WTC11 (cell line): Measurements from ENCODE around the gene KRTAP5-7. TPM values are rescaled to one million over a fixed set of nuclear protein-coding genes. Genes with fewer than 3 reads are reported as not detected.

Experiments
- ATAC-seq: fragments of 200-7000 bp; cut with Tn5 transposase; 2 replicates; pipeline ENCODE4 v1.10.0; 2021; ENCODE audit warnings: mild to moderate bottlenecking, moderate library complexity
- CTCF ChIA-PET: fragments of 300-600 bp; sonication (Branson Sonifier 250); formaldehyde crosslinking; loops from one replicate; lab custom pipeline; 2021; ENCODE audit warnings: antibody characterized with exemption; lab: Charles Lee
- POLR2A ChIA-PET: fragments of 350-600 bp; sonication (Branson Sonifier 250); formaldehyde crosslinking; loops from one replicate; lab custom pipeline; 2021; ENCODE audit warnings: antibody characterized with exemption; lab: Charles Lee
- DNase-seq: peaks from one replicate; pipeline ENCODE4 v3.0.0; 2021; ENCODE audit warnings: low spot score
- H3K27ac Mint-ChIP-seq: 2 replicates; pipeline ENCODE4 v1.8.0; 2021; ENCODE audit warnings: mixed read lengths
- H3K27me3 Mint-ChIP-seq: 2 replicates; pipeline ENCODE4 v1.8.0; 2021; ENCODE audit warnings: low read depth, mild to moderate bottlenecking, moderate library complexity, mixed read lengths
- H3K36me3 Mint-ChIP-seq: 2 replicates; pipeline ENCODE4 v1.8.0; 2021; ENCODE audit warnings: mixed read lengths
- H3K4me1 Mint-ChIP-seq: 2 replicates; pipeline ENCODE4 v1.8.0; 2022; ENCODE audit warnings: mixed read lengths
- H3K4me3 Mint-ChIP-seq: 2 replicates; pipeline ENCODE4 v1.8.0; 2021; ENCODE audit warnings: mild to moderate bottlenecking, moderate library complexity, mixed read lengths
- H3K9me3 Mint-ChIP-seq: 2 replicates; pipeline ENCODE4 v1.8.0; 2021; ENCODE audit warnings: mixed read lengths
- EMX1 ChIP-seq: fragments of 250-450 bp; sonication (Bioruptor Pico); IDR thresholded peaks from 2 replicates; pipeline ENCODE4 v1.8.0; 2021; ENCODE audit warnings: mild to moderate bottlenecking
- ESRRA ChIP-seq: sonication (generic); formaldehyde crosslinking; IDR thresholded peaks from 2 replicates; pipeline ENCODE4 v1.8.1; 2022; ENCODE audit warnings: mild to moderate bottlenecking, missing genetic modification reagents, borderline replicate concordance
- ETV6 ChIP-seq: sonication (generic); formaldehyde crosslinking; IDR thresholded peaks from 2 replicates; pipeline ENCODE4 v1.8.1; 2022; ENCODE audit warnings: mild to moderate bottlenecking, missing genetic modification reagents
- GABPB1 ChIP-seq: sonication (generic); formaldehyde crosslinking; IDR thresholded peaks from 2 replicates; pipeline ENCODE4 v1.8.1; 2023; ENCODE audit warnings: mild to moderate bottlenecking, missing genetic modification reagents
- NR1H2 ChIP-seq: sonication (generic); formaldehyde crosslinking; IDR thresholded peaks from 2 replicates; pipeline ENCODE4 v1.9.0; 2021; ENCODE audit warnings: mild to moderate bottlenecking, moderate library complexity, missing genetic modification reagents
- SMAD4 ChIP-seq: sonication (generic); formaldehyde crosslinking; IDR thresholded peaks from 2 replicates; pipeline ENCODE4 v1.8.0; 2022; ENCODE audit warnings: mild to moderate bottlenecking, missing genetic modification reagents
- ZBTB21 ChIP-seq: sonication (generic); formaldehyde crosslinking; IDR thresholded peaks from 2 replicates; pipeline ENCODE4 v1.8.1; 2023; ENCODE audit warnings: mild to moderate bottlenecking, missing genetic modification reagents, borderline replicate concordance
- ZNF121 ChIP-seq: sonication (generic); formaldehyde crosslinking; IDR thresholded peaks from 2 replicates; pipeline ENCODE4 v1.8.0; 2023; ENCODE audit warnings: missing genetic modification reagents
- ZNF671 ChIP-seq: fragments of 250-450 bp; sonication (Bioruptor Pico); IDR thresholded peaks from 2 replicates; pipeline ENCODE4 v1.8.0; 2021; ENCODE audit warnings: mild to moderate bottlenecking
- total RNA-seq: library from RNA; stranded (reverse); gene quantifications from 3 replicates; pipeline ENCODE4 v1.2.3, GENCODE V29; 2021
- TF ChIP-seq, protein P1 (sequence below): fragments of 250-450 bp; sonication (Bioruptor Pico); IDR thresholded peaks from 2 replicates; pipeline ENCODE4 v1.8.0; 2021; ENCODE audit warnings: mild to moderate bottlenecking
- TF ChIP-seq, protein P2 (sequence below): fragments of 250-450 bp; sonication (Bioruptor Pico); IDR thresholded peaks from 2 replicates; pipeline ENCODE4 v1.9.0; 2021; ENCODE audit warnings: moderate library complexity, mild to moderate bottlenecking, inconsistent platforms, borderline replicate concordance
- TF ChIP-seq, protein P3 (sequence below): sonication (generic); formaldehyde crosslinking; IDR thresholded peaks from 2 replicates; pipeline ENCODE4 v1.8.0; 2023; ENCODE audit warnings: mild to moderate bottlenecking, missing genetic modification reagents
- TF ChIP-seq, protein P4 (sequence below): fragments of 250-450 bp; sonication (Bioruptor Pico); IDR thresholded peaks from 2 replicates; pipeline ENCODE4 v1.9.0; 2021; ENCODE audit warnings: mild to moderate bottlenecking
- TF ChIP-seq, protein P5 (sequence below): sonication (generic); formaldehyde crosslinking; IDR thresholded peaks from 2 replicates; pipeline ENCODE4 v1.8.1; 2022; ENCODE audit warnings: low read depth, missing genetic modification reagents, borderline replicate concordance
- TF ChIP-seq, protein P6 (sequence below): sonication (generic); formaldehyde crosslinking; IDR thresholded peaks from 2 replicates; pipeline ENCODE4 v1.8.1; 2023; ENCODE audit warnings: mild to moderate bottlenecking, missing genetic modification reagents, moderate library complexity
- TF ChIP-seq, protein P7 (sequence below): sonication (generic); formaldehyde crosslinking; conservative IDR thresholded peaks from 2 replicates; pipeline ENCODE4 v1.8.1; 2023; ENCODE audit warnings: mild to moderate bottlenecking, low read depth, missing genetic modification reagents, moderate library complexity
- TF ChIP-seq, protein P8 (sequence below): fragments of 250-450 bp; sonication (Bioruptor Pico); IDR thresholded peaks from 2 replicates; pipeline ENCODE4 v1.9.0; 2021; ENCODE audit warnings: mild to moderate bottlenecking
- TF ChIP-seq, protein P9 (sequence below): fragments of 250-450 bp; sonication (Bioruptor Pico); IDR thresholded peaks from 2 replicates; pipeline ENCODE4 v1.9.0; 2021; ENCODE audit warnings: mild to moderate bottlenecking, borderline replicate concordance

The KRTAP5-7 gene
- total RNA-seq, 1 experiment from 2014 or later, result 0.11 TPM

DNA sequence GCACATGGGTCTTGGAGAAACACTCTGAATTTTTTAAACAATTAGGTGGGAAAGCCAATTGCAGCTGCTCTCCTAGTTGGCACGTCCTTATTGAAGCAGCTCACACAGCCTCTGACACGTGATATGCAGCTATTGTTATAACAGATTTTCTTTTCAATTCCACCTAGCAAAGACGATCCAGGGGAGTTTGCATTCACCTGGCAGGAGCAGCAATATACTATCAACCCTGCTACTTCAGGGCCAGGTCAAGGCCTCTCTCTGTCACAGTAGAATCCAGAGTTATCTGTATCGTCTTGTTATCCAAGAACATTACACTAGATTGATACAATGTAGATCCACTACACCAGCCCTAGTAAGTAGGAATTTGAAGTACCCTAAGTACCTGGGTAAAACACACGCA, 47.4 kb downstream of the KRTAP5-7 start:
- TF ChIP-seq ESRRA (CRISPR knock-in tag), result no peak
- TF ChIP-seq, protein P1, sequence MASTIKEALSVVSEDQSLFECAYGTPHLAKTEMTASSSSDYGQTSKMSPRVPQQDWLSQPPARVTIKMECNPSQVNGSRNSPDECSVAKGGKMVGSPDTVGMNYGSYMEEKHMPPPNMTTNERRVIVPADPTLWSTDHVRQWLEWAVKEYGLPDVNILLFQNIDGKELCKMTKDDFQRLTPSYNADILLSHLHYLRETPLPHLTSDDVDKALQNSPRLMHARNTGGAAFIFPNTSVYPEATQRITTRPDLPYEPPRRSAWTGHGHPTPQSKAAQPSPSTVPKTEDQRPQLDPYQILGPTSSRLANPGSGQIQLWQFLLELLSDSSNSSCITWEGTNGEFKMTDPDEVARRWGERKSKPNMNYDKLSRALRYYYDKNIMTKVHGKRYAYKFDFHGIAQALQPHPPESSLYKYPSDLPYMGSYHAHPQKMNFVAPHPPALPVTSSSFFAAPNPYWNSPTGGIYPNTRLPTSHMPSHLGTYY, result no peak
- no peak for TF ChIP-seq GABPB1
- TF ChIP-seq, protein P2, sequence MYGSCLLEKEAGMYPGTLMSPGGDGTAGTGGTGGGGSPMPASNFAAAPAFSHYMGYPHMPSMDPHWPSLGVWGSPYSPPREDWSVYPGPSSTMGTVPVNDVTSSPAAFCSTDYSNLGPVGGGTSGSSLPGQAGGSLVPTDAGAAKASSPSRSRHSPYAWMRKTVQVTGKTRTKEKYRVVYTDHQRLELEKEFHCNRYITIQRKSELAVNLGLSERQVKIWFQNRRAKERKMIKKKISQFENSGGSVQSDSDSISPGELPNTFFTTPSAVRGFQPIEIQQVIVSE (CRISPR knock-in tag), result no peak
- no peak for TF ChIP-seq NR1H2
- TF ChIP-seq ZNF671 (CRISPR knock-in tag), result no peak
- TF ChIP-seq, protein P3, sequence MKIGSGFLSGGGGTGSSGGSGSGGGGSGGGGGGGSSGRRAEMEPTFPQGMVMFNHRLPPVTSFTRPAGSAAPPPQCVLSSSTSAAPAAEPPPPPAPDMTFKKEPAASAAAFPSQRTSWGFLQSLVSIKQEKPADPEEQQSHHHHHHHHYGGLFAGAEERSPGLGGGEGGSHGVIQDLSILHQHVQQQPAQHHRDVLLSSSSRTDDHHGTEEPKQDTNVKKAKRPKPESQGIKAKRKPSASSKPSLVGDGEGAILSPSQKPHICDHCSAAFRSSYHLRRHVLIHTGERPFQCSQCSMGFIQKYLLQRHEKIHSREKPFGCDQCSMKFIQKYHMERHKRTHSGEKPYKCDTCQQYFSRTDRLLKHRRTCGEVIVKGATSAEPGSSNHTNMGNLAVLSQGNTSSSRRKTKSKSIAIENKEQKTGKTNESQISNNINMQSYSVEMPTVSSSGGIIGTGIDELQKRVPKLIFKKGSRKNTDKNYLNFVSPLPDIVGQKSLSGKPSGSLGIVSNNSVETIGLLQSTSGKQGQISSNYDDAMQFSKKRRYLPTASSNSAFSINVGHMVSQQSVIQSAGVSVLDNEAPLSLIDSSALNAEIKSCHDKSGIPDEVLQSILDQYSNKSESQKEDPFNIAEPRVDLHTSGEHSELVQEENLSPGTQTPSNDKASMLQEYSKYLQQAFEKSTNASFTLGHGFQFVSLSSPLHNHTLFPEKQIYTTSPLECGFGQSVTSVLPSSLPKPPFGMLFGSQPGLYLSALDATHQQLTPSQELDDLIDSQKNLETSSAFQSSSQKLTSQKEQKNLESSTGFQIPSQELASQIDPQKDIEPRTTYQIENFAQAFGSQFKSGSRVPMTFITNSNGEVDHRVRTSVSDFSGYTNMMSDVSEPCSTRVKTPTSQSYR (CRISPR knock-in tag), result no peak
- TF ChIP-seq, protein P4, sequence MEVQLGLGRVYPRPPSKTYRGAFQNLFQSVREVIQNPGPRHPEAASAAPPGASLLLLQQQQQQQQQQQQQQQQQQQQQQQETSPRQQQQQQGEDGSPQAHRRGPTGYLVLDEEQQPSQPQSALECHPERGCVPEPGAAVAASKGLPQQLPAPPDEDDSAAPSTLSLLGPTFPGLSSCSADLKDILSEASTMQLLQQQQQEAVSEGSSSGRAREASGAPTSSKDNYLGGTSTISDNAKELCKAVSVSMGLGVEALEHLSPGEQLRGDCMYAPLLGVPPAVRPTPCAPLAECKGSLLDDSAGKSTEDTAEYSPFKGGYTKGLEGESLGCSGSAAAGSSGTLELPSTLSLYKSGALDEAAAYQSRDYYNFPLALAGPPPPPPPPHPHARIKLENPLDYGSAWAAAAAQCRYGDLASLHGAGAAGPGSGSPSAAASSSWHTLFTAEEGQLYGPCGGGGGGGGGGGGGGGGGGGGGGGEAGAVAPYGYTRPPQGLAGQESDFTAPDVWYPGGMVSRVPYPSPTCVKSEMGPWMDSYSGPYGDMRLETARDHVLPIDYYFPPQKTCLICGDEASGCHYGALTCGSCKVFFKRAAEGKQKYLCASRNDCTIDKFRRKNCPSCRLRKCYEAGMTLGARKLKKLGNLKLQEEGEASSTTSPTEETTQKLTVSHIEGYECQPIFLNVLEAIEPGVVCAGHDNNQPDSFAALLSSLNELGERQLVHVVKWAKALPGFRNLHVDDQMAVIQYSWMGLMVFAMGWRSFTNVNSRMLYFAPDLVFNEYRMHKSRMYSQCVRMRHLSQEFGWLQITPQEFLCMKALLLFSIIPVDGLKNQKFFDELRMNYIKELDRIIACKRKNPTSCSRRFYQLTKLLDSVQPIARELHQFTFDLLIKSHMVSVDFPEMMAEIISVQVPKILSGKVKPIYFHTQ, result no peak
- no peak for TF ChIP-seq EMX1 (CRISPR knock-in tag)
- TF ChIP-seq, protein P5, sequence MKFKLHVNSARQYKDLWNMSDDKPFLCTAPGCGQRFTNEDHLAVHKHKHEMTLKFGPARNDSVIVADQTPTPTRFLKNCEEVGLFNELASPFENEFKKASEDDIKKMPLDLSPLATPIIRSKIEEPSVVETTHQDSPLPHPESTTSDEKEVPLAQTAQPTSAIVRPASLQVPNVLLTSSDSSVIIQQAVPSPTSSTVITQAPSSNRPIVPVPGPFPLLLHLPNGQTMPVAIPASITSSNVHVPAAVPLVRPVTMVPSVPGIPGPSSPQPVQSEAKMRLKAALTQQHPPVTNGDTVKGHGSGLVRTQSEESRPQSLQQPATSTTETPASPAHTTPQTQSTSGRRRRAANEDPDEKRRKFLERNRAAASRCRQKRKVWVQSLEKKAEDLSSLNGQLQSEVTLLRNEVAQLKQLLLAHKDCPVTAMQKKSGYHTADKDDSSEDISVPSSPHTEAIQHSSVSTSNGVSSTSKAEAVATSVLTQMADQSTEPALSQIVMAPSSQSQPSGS (CRISPR knock-in tag), result no peak
- no peak for TF ChIP-seq SMAD4
- no peak for TF ChIP-seq ZNF121 (CRISPR knock-in tag)
- no peak for TF ChIP-seq ETV6 (CRISPR knock-in tag)
- TF ChIP-seq, protein P6, sequence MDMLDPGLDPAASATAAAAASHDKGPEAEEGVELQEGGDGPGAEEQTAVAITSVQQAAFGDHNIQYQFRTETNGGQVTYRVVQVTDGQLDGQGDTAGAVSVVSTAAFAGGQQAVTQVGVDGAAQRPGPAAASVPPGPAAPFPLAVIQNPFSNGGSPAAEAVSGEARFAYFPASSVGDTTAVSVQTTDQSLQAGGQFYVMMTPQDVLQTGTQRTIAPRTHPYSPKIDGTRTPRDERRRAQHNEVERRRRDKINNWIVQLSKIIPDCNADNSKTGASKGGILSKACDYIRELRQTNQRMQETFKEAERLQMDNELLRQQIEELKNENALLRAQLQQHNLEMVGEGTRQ, result no peak
- TF ChIP-seq, protein P7, sequence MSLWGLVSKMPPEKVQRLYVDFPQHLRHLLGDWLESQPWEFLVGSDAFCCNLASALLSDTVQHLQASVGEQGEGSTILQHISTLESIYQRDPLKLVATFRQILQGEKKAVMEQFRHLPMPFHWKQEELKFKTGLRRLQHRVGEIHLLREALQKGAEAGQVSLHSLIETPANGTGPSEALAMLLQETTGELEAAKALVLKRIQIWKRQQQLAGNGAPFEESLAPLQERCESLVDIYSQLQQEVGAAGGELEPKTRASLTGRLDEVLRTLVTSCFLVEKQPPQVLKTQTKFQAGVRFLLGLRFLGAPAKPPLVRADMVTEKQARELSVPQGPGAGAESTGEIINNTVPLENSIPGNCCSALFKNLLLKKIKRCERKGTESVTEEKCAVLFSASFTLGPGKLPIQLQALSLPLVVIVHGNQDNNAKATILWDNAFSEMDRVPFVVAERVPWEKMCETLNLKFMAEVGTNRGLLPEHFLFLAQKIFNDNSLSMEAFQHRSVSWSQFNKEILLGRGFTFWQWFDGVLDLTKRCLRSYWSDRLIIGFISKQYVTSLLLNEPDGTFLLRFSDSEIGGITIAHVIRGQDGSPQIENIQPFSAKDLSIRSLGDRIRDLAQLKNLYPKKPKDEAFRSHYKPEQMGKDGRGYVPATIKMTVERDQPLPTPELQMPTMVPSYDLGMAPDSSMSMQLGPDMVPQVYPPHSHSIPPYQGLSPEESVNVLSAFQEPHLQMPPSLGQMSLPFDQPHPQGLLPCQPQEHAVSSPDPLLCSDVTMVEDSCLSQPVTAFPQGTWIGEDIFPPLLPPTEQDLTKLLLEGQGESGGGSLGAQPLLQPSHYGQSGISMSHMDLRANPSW (CRISPR knock-in tag), result no peak
- TF ChIP-seq, protein P8, sequence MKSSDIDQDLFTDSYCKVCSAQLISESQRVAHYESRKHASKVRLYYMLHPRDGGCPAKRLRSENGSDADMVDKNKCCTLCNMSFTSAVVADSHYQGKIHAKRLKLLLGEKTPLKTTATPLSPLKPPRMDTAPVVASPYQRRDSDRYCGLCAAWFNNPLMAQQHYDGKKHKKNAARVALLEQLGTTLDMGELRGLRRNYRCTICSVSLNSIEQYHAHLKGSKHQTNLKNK (CRISPR knock-in tag), result no peak
- TF ChIP-seq, protein P9, sequence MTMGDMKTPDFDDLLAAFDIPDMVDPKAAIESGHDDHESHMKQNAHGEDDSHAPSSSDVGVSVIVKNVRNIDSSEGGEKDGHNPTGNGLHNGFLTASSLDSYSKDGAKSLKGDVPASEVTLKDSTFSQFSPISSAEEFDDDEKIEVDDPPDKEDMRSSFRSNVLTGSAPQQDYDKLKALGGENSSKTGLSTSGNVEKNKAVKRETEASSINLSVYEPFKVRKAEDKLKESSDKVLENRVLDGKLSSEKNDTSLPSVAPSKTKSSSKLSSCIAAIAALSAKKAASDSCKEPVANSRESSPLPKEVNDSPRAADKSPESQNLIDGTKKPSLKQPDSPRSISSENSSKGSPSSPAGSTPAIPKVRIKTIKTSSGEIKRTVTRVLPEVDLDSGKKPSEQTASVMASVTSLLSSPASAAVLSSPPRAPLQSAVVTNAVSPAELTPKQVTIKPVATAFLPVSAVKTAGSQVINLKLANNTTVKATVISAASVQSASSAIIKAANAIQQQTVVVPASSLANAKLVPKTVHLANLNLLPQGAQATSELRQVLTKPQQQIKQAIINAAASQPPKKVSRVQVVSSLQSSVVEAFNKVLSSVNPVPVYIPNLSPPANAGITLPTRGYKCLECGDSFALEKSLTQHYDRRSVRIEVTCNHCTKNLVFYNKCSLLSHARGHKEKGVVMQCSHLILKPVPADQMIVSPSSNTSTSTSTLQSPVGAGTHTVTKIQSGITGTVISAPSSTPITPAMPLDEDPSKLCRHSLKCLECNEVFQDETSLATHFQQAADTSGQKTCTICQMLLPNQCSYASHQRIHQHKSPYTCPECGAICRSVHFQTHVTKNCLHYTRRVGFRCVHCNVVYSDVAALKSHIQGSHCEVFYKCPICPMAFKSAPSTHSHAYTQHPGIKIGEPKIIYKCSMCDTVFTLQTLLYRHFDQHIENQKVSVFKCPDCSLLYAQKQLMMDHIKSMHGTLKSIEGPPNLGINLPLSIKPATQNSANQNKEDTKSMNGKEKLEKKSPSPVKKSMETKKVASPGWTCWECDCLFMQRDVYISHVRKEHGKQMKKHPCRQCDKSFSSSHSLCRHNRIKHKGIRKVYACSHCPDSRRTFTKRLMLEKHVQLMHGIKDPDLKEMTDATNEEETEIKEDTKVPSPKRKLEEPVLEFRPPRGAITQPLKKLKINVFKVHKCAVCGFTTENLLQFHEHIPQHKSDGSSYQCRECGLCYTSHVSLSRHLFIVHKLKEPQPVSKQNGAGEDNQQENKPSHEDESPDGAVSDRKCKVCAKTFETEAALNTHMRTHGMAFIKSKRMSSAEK (CRISPR knock-in tag), result no peak
- TF ChIP-seq ZBTB21 (CRISPR knock-in tag), result no peak
- TF ChIP-seq, all 79 proteins: peak for 0
- ChIA-PET CTCF (interaction anchor here (0.6 to 1.2 kb wide), 4 partner anchors 11 to 154 kb away, joined by 3 to 4 read pairs (median 4); no protein-coding TSS in a partner anchor), POLR2A (no interaction called here)
- H3K27me3 Mint-ChIP-seq, result no peaks in the 10 kb centered on the region
- peaks cover 8% of the 10 kb centered on the region for H3K4me1 Mint-ChIP-seq
- no peak for ATAC-seq
- no peaks in the 10 kb centered on the region for H3K9me3 Mint-ChIP-seq
- no peaks in the 10 kb centered on the region for H3K36me3 Mint-ChIP-seq
- H3K4me3 Mint-ChIP-seq, result no peak overlapping the region
- DNase-seq, result no peak
- no peak overlapping the region for H3K27ac Mint-ChIP-seq
